A549 (cell line): ENCODE data around the gene MMP2.

Experiments
- TF ChIP-seq, protein P1 (sequence below): fragments of >200 bp; sonication (Bioruptor Twin); formaldehyde crosslinking; IDR thresholded peaks from 3 replicates; pipeline ENCODE4 v1.5.1; 2016
- TF ChIP-seq, protein P2 (sequence below): IDR thresholded peaks from 2 replicates; pipeline ENCODE4 v1.6.1; 2012; ENCODE audit warnings: low read depth, borderline replicate concordance

DNA sequence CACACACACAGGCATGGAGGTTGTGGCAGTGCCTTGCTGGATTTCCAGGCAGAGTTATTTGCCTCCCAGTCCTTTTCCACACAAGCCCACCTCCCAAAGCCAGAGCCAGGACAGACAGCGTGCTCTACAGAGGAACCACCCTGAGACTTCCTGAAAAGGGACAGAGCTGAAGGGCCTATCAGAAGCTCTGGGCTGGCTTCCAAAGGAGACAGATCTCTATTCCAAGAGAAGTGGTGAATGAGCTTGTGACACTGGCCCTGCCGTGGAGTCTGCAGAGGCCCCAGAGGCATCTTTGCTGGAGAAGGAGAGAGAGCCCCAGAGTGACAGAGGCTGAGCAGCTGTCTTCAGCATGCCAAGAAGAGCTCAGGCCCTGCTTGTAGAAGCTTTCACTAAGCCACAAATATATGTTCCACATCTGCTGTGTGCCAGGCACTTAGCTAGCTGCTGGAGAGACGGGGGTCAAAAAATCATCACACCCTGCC is 21.6 kb downstream of the MMP2 start:
- TF ChIP-seq, protein P1, sequence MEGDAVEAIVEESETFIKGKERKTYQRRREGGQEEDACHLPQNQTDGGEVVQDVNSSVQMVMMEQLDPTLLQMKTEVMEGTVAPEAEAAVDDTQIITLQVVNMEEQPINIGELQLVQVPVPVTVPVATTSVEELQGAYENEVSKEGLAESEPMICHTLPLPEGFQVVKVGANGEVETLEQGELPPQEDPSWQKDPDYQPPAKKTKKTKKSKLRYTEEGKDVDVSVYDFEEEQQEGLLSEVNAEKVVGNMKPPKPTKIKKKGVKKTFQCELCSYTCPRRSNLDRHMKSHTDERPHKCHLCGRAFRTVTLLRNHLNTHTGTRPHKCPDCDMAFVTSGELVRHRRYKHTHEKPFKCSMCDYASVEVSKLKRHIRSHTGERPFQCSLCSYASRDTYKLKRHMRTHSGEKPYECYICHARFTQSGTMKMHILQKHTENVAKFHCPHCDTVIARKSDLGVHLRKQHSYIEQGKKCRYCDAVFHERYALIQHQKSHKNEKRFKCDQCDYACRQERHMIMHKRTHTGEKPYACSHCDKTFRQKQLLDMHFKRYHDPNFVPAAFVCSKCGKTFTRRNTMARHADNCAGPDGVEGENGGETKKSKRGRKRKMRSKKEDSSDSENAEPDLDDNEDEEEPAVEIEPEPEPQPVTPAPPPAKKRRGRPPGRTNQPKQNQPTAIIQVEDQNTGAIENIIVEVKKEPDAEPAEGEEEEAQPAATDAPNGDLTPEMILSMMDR: no peak
- TF ChIP-seq, protein P2, sequence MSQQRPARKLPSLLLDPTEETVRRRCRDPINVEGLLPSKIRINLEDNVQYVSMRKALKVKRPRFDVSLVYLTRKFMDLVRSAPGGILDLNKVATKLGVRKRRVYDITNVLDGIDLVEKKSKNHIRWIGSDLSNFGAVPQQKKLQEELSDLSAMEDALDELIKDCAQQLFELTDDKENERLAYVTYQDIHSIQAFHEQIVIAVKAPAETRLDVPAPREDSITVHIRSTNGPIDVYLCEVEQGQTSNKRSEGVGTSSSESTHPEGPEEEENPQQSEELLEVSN: no peak
